Ascending aorta (tissue), 2 donors: ENCODE measurements around the gene MFNG. TPM values are rescaled to one million over a fixed set of nuclear protein-coding genes. Genes with fewer than 3 reads are reported as not detected.

Experiments
- DNase-seq, 2 donors: peaks; one replicate each; pipeline ENCODE4 v3.0.0-alpha.2; 2019; ENCODE audit warnings: low spot score in 2 of 2
- H3K27ac ChIP-seq, 2 donors: fragments of 200-600 bp; sonication (generic); one replicate each; pipeline ENCODE4 v1.5.1; 2016 to 2017; ENCODE audit warnings: mild to moderate bottlenecking in 1 of 2
- H3K27me3 ChIP-seq: fragments of 200-600 bp; sonication (generic); one replicate; pipeline ENCODE4 v1.5.1; 2017
- H3K36me3 ChIP-seq, 2 donors: fragments of 200-600 bp; sonication (generic); one replicate each; pipeline ENCODE4 v1.5.1; 2016
- H3K4me1 ChIP-seq, 2 donors: fragments of 200-600 bp; sonication (generic); one replicate each; pipeline ENCODE4 v1.5.1; 2016 to 2017; ENCODE audit warnings: mild to moderate bottlenecking in 1 of 2
- H3K4me3 ChIP-seq, 2 donors: fragments of 200-600 bp; sonication (generic); one replicate each; pipeline ENCODE4 v1.5.1; 2016 to 2017; ENCODE audit warnings: mild to moderate bottlenecking in 1 of 2
- H3K9me3 ChIP-seq, 2 donors: fragments of 200-600 bp; sonication (generic); one replicate each; pipeline ENCODE4 v1.5.1; 2016
- intact Hi-C: fragments of 100-400 bp; cut with DNase I; formaldehyde crosslinking; loops from one replicate; pipeline ENCODE4 v1.15.1; 2023
- total RNA-seq: library from RNA; depleted of rRNA; stranded (reverse); fragments of >200 nt; gene quantifications from one replicate; pipeline ENCODE4 v1.1.0, GENCODE V29; 2016
- TF ChIP-seq, protein P1 (sequence below), 3 experiments: fragments of 200-600 bp in 2 of 3; fragments of 450-650 bp in 1 of 3; sonication (generic) in 2 of 3; IDR thresholded peaks; one replicate each; pipeline ENCODE4 v1.5.1; 2016 to 2019; ENCODE audit warnings: antibody characterized with exemption in 3 of 3, mild to moderate bottlenecking in 1 of 3, moderate library complexity in 1 of 3

MFNG gene
- total RNA-seq, 1 donor from 2014 or later: 101 TPM

DNA sequence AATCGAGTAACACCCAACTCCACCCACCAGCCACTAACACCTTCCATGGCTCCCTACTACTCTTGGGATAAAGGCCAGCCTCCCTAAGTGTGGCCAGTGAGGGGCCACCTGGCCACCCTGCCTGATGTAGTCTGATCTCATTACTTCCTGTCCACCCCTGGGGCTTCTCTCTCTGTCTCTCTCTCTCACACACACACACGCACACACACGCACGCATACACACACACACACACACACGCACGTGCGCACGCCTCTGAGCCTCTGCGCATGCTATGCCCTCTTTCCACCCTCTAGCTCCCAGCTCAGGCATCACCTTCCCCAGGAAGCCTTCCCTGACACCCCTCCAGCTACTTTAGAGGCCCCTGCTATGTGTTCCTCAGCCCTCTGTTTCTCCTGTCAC lies 3.9 kb downstream of the MFNG start:
- intact Hi-C loops: no loop called here
- TF ChIP-seq, protein P1, sequence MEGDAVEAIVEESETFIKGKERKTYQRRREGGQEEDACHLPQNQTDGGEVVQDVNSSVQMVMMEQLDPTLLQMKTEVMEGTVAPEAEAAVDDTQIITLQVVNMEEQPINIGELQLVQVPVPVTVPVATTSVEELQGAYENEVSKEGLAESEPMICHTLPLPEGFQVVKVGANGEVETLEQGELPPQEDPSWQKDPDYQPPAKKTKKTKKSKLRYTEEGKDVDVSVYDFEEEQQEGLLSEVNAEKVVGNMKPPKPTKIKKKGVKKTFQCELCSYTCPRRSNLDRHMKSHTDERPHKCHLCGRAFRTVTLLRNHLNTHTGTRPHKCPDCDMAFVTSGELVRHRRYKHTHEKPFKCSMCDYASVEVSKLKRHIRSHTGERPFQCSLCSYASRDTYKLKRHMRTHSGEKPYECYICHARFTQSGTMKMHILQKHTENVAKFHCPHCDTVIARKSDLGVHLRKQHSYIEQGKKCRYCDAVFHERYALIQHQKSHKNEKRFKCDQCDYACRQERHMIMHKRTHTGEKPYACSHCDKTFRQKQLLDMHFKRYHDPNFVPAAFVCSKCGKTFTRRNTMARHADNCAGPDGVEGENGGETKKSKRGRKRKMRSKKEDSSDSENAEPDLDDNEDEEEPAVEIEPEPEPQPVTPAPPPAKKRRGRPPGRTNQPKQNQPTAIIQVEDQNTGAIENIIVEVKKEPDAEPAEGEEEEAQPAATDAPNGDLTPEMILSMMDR (IDR thresholded peaks at IDR 0.05): no peak
- DNase-seq: no peak

DNA sequence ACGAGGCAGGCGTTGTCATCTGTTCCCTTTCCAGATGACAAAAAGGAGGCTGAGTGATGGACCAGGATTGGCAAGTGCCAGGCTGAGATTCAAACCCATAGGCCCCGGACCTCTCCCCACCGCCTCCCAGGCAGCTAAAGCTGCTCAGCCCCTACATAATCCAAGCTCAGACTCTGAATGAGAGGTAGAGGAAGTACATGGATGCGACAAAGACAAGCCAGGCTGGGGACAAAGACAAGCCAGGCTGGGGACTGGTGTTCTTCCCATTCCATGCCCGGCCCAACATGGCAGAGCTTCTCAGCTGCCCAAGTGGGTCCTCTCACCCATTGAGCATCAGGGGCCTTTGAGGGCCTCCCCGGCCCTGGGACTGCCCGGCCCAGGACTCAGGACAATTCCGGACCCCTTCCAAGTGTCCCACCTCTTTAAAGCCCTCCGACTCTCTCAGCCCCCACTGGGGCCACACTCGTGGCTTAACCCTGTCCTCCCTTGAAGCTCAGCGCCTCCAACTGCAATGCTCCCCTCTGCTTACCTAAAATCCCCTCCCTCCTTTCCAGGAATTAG lies 4.8 kb downstream of the MFNG start:
- Histone ChIP-seq H3K36me3 (no peaks in the 10 kb centered on the region), H3K9me3 (no peaks in the 10 kb centered on the region), H3K4me3 (no peak overlapping the region), H3K27ac (no peak overlapping the region), H3K4me1 (peaks cover 10 to 15% of the 10 kb centered on the region in 2 donors), H3K27me3 (no peaks in the 10 kb centered on the region)
- TF ChIP-seq, protein P1 (IDR thresholded peaks at IDR 0.05): no peak
- no peak for DNase-seq
- intact Hi-C loops: no loop called here

More for the DNA sequence above, 3.9 kb downstream of the MFNG start:
- Histone ChIP-seq H3K4me3 (no peak overlapping the region), H3K4me1 (peaks cover 10 to 15% of the 10 kb centered on the region in 2 donors), H3K27me3 (no peaks in the 10 kb centered on the region), H3K9me3 (no peaks in the 10 kb centered on the region), H3K36me3 (no peaks in the 10 kb centered on the region), H3K27ac (no peak overlapping the region)

DNA sequence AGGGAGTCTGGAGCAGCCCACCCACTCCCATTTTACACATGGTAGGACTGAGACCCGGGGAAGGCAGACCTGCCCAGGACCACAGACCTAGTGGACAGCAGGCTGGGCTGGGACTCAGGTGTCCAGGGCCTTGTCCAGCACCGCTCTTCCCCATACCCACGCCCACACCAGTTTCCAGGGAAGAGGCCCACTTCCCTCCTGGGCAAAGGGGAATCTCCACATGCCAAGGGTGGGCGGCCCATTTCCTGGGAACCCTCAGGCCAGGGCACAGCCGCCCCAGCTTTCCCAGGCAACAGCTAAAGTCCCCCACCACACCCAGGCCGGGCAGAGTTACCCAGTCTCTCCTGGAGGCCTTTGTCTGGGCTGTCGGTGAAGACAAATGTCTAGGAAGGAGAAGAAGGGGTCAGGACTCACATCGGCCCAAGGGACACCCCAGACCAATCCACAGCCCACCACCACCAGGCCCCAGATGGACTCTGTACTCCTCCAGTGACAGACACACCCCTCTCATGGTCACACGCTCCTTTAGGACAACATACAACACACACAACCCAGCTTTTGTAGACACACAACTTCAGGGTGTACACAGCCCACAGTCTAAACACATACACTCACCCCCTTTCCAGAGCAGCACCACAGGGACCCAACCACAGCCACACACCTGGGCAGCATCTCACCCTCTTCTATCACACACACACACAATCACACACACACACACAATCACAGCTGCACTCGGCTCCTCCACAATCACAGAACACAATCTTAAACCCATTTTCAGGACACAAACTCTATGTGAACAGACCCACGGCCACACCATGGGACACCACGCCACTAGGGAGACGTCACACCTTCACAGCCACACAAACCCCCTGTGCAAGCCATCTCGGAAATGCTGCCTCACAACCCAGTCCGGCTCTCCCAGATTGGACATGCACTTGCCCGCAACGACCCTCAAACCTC lies 5.5 kb downstream of the MFNG start:
- peaks cover 3 to 11% of the 10 kb centered on the region in 2 donors for H3K4me1 ChIP-seq
- no peak for DNase-seq
- TF ChIP-seq, protein P1 (IDR thresholded peaks at IDR 0.05): no peak
- intact Hi-C loops: no loop called here
- no peaks in the 10 kb centered on the region for H3K36me3 ChIP-seq
- H3K27me3 ChIP-seq: no peaks in the 10 kb centered on the region
- no peak overlapping the region for H3K4me3 ChIP-seq
- no peaks in the 10 kb centered on the region for H3K9me3 ChIP-seq
- no peak overlapping the region for H3K27ac ChIP-seq

DNA sequence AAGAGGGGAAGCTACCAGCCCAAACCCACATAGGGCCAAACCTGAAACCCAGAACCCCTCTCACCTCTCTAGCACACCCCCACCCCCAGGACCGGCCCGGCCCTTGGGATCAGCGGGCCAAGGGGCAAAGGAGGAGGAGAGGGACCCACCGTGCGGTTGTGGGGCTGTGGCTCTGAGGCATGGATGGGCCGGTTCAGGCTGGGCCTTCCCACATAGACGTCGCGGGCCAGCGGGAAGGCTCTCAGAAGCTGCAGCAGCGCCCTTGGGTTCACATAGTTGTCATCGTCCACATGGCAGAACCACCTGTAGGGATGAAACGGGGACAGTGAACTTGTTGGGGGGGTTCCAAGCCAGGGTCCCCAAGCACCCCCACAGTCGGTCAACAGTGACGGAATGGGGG lies 7.0 kb downstream of the MFNG start:
- TF ChIP-seq, protein P1 (IDR thresholded peaks at IDR 0.05): no peak
- intact Hi-C loops: no loop called here
- Histone ChIP-seq H3K36me3 (no peaks in the 10 kb centered on the region), H3K27me3 (no peaks in the 10 kb centered on the region), H3K27ac (no peak overlapping the region), H3K4me3 (no peak overlapping the region), H3K9me3 (no peaks in the 10 kb centered on the region), H3K4me1 (peaks cover 3 to 7% of the 10 kb centered on the region in 2 donors)
- DNase-seq: no peak

DNA sequence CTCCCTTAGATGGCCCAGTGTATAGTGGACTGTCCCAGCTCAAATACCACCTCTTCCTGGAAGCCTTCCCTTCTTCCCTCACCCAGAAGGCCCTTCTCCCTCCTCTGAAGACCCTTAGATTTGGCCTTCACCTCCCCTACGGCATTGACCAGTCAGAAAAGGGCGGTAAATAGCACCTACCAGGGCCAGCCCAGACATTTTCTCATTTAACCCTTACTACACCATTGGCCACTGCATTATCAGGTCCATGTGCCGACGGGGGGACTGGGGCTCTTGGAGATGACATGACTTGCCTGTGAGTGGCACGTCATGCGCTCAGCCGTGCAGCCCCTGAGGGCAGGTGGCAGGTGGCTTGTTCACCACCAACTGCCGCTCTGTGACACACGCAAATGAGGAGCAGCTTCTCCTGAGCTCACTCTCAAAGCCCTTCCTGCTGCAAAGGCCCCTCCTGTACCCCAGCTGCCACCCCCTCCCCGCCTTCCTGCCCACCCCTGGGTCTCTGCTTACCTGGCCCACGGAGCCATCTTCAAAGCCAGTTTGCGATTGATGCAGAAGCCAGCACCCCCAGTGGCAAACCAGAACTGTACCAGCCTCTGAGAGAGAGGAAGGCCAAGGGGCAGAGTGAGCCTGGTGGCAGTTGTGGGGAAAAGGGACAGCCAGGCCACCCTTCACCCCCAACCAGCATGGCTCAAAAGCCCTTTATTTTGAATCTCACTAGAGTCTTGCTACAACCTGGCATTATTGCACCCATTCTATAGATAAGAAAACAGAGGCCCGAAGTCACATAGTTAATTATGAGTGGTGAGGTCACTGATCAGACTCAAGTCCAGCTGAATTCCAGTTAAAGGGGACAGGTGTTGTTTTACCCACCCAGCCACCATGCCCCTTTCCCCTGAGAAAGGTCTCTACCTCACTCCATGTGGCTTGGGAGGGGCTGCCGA lies 9.5 kb downstream of the MFNG start:
- Histone ChIP-seq H3K36me3 (no peaks in the 10 kb centered on the region), H3K4me3 (no peak overlapping the region), H3K27ac (no peak overlapping the region), H3K27me3 (no peaks in the 10 kb centered on the region), H3K4me1 (no peaks in the 10 kb centered on the region), H3K9me3 (no peaks in the 10 kb centered on the region)
- intact Hi-C loops: no loop called here
- DNase-seq: no peak
- TF ChIP-seq, protein P1 (IDR thresholded peaks at IDR 0.05): no peak
